Testis (tissue), 2 donors: Measurements from ENCODE around the gene APBB1IP.

ENCODE experiments used
- POLR2A ChIP-seq: fragments of 450-650 bp; IDR thresholded peaks from one replicate; pipeline ENCODE4 v1.6.1; 2017; ENCODE audit warnings: antibody characterized with exemption, mild to moderate bottlenecking, moderate library complexity
- TF ChIP-seq, protein P1 (sequence below), 3 experiments: fragments of 450-650 bp in 2 of 3; fragments of 200-600 bp in 1 of 3; sonication (generic) in 1 of 3; IDR thresholded peaks; one replicate each; pipeline ENCODE4 v1.5.1; 2016 to 2019; ENCODE audit warnings: antibody characterized with exemption in 3 of 3, mild to moderate bottlenecking in 2 of 3, moderate library complexity in 1 of 3

DNA sequence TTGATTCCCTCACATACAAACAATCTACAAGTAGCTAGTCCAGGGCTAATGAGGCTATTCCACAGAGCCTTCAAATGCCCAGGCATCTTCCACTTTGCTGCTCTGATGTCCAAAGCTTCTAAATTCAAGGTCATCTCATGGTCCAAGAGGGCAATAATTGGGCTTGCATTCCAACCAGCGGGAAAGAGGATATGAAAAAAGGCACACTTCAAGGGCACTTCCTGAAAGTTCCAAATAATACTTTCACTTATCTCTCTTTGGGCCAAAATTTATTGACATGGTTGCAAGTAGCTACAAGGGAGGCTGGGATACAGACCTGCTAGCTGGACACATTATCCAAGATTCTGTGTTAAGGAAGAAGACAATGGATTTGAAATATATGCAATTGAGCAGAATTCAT, 25.2 kb upstream of the APBB1IP start:
- no peak for TF ChIP-seq POLR2A
- TF ChIP-seq, protein P1, sequence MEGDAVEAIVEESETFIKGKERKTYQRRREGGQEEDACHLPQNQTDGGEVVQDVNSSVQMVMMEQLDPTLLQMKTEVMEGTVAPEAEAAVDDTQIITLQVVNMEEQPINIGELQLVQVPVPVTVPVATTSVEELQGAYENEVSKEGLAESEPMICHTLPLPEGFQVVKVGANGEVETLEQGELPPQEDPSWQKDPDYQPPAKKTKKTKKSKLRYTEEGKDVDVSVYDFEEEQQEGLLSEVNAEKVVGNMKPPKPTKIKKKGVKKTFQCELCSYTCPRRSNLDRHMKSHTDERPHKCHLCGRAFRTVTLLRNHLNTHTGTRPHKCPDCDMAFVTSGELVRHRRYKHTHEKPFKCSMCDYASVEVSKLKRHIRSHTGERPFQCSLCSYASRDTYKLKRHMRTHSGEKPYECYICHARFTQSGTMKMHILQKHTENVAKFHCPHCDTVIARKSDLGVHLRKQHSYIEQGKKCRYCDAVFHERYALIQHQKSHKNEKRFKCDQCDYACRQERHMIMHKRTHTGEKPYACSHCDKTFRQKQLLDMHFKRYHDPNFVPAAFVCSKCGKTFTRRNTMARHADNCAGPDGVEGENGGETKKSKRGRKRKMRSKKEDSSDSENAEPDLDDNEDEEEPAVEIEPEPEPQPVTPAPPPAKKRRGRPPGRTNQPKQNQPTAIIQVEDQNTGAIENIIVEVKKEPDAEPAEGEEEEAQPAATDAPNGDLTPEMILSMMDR (IDR thresholded peaks at IDR 0.05): no peak
